K562 (cell line): Measurements from ENCODE around the gene IBTK. TPM values are rescaled to one million over a fixed set of nuclear protein-coding genes. Genes with fewer than 3 reads are reported as not detected.

ENCODE experiments used
- BMI1 ChIP-seq: fragments of 150-350 bp; IDR thresholded peaks from 2 replicates; pipeline ENCODE4 v1.6.1; 2014; ENCODE audit warnings: low read length
- C11orf30 ChIP-seq: fragments of 450-650 bp; IDR thresholded peaks from 2 replicates; pipeline ENCODE4 v1.6.1; 2016; ENCODE audit warnings: low read depth, mild to moderate bottlenecking
- CTCF ChIP-seq, 3 experiments: IDR thresholded peaks in 2 of 3; conservative IDR thresholded peaks in 1 of 3; 2 replicates each; pipeline ENCODE4 v1.5.1; 2011 to 2012; ENCODE audit warnings: low read length in 3 of 3, mild to moderate bottlenecking in 3 of 3, control low read depth in 2 of 3, improper control_type of control experiment in 1 of 3, inconsistent platforms in 1 of 3, low read depth in 1 of 3, mixed read lengths in 1 of 3, moderate library complexity in 1 of 3; ENCODE audit not compliant: insufficient read depth in 2 of 3
- NR3C1 ChIP-seq: sonication (generic); formaldehyde crosslinking; IDR thresholded peaks from 2 replicates; pipeline ENCODE4 v1.8.1; 2022; ENCODE audit warnings: missing genetic modification reagents
- RAD21 ChIP-seq, 2 experiments: fragments of 250-450 bp in 1 of 2; fragments of 450-650 bp in 1 of 2; sonication (Bioruptor Pico) in 1 of 2; formaldehyde crosslinking in 1 of 2; IDR thresholded peaks in 1 of 2; conservative IDR thresholded peaks in 1 of 2; 2 replicates each; pipeline versions ENCODE4 v1.4.0 to v1.8.0; 2020 to 2022; ENCODE audit warnings: mild to moderate bottlenecking in 2 of 2, moderate library complexity in 1 of 2
- REST ChIP-seq, 2 experiments: fragments of 450-650 bp; formaldehyde crosslinking in 1 of 2; IDR thresholded peaks; 2 replicates each; pipeline versions ENCODE4 v1.4.0 to v1.6.1; 2014 to 2020; ENCODE audit warnings: mild to moderate bottlenecking in 2 of 2, borderline replicate concordance in 1 of 2, low read depth in 1 of 2
- SAFB ChIP-seq: fragments of 200-400 bp; formaldehyde crosslinking; IDR thresholded peaks from 2 replicates; pipeline ENCODE4 v1.6.1; 2017; ENCODE audit warnings: low read depth, low read length, borderline replicate concordance
- SMC3 ChIP-seq: conservative IDR thresholded peaks from 2 replicates; pipeline ENCODE4 v1.6.1; 2011; ENCODE audit warnings: low read depth, low read length, improper control_type of control experiment; ENCODE audit not compliant: insufficient read depth
- ZNF280A ChIP-seq: fragments of 450-650 bp; IDR thresholded peaks from 2 replicates; pipeline ENCODE4 v1.6.1; 2018; ENCODE audit warnings: mild to moderate bottlenecking, low read depth; ENCODE audit not compliant: partially characterized antibody
- polyA plus RNA-seq, 8 experiments: library from polyadenylated mRNA; depleted of rRNA in 4 of 8; stranded (reverse) in 5 of 8; unstranded in 3 of 8; fragments of >200 nt; fragmentation: Nextera tagmentation in 2 of 8; fragmentation: Illumina TruSeq in 1 of 8; extraction: Ambion mirVana in 2 of 8; extraction: Trizol in 1 of 8; gene quantifications; 2 replicates each; pipeline versions ENCODE4 v1.2.1 to v1.2.3, GENCODE V29; 2011 to 2014; ENCODE audit warnings: inconsistent platforms in 1 of 8, missing spikeins in 1 of 8
- total RNA-seq, 7 experiments: library from RNA; depleted of rRNA in 6 of 7; stranded (reverse); fragments of >200 nt in 6 of 7; fragmentation: Illumina TruSeq in 2 of 7; extraction: Trizol in 2 of 7; gene quantifications; 2 replicates each; pipeline versions ENCODE4 v1.2.1 to v1.2.3, GENCODE V29; 2011 to 2021; ENCODE audit warnings: low replicate concordance in 1 of 7

IBTK gene
- total and polyA plus RNA-seq, 9 of the 15 experiments (the other 6 are each of a cell fraction or from before 2014, with no cell fraction given): 13.2 to 36.4 (median 21.8) TPM

DNA sequence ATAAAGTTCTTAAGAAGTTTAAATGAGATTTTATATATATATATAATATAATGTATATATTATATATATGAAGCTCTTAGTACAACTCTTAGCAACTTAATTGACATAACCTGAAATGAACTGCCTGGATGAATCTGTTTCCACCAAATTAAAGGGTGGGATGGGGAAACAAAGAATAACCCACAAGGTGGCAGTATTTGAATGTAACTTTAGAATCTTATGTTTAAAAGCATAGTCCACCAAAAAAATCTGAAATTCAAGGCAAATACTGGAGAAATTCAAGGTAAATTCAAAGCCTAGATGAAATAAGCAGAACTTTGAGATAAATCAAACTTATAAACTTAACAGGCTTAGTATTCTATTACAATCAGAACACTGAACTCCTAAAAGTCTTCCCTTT, 4.4 kb upstream of the IBTK start (continued):
- peak; percentile 32; the same call in 1 of the 2 replicates for TF ChIP-seq REST (IDR thresholded peaks at IDR 0.05; ENCODE audit: borderline replicate concordance)
- TF ChIP-seq REST (CRISPR knock-in tag; IDR thresholded peaks at IDR 0.05; ENCODE audit: low read depth): no peak
- no peak for TF ChIP-seq C11orf30
- peak; percentile 71 to 74 for TF ChIP-seq RAD21 (CRISPR knock-in tag; conservative IDR thresholded peaks at IDR 0.05 in 1 of 2, IDR thresholded peaks at IDR 0.05 in 1 of 2)
- TF ChIP-seq SAFB: no peak
- no peak for TF ChIP-seq ZNF280A
- TF ChIP-seq CTCF (IDR thresholded peaks at IDR 0.05 in 2 of 3, conservative IDR thresholded peaks at IDR 0.05 in 1 of 3; ENCODE audit: insufficient read depth in 2 of 3, low read depth in 1 of 3, low read length in 3 of 3): peak in 2 of 3 experiments; percentile 17 to 62; a peak in 2 of 6 replicates
- no peak for TF ChIP-seq NR3C1 (CRISPR knock-in tag)
- 0 out of 2 replicates have a peak, but pooled peaks have one; percentile 14 for TF ChIP-seq SMC3
- TF ChIP-seq BMI1: no peak
